SK-N-SH (cell line): ENCODE measurements around the gene DCAF11. TPM values are rescaled to one million over a fixed set of nuclear protein-coding genes. Genes with fewer than 3 reads are reported as not detected.

Experiments used
- CTCF ChIA-PET: fragments of 300-600, 350-600 bp; formaldehyde crosslinking; extraction: SDS; loops from one replicate; lab custom pipeline; 2021; lab: Yijun Ruan, JAX
- POLR2A ChIA-PET: fragments of 350-600 bp; sonication (Branson Sonifier 250); formaldehyde crosslinking; extraction: SDS; loops from one replicate; lab custom pipeline; 2020; ENCODE audit warnings: antibody characterized with exemption, inconsistent platforms; lab: Yijun Ruan, JAX
- DNase-seq: peaks from one replicate; pipeline ENCODE4 v3.0.0; 2012
- H2AFZ ChIP-seq: fragments of 200-600 bp; sonication (generic); 2 replicates; pipeline ENCODE4 v1.8.1; 2016; ENCODE audit warnings: antibody characterized with exemption, mild to moderate bottlenecking, low read depth
- H3F3A ChIP-seq: fragments of 200-600 bp; sonication (generic); replicated peaks from 2 replicates; pipeline ENCODE3; 2016; ENCODE audit warnings: antibody characterized with exemption, mild to moderate bottlenecking; ENCODE audit not compliant: insufficient read depth
- H3K27ac ChIP-seq, 2 experiments: fragments of 200-500 bp in 1 of 2; fragments of 200-600 bp in 1 of 2; sonication (Bioruptor generic) in 1 of 2; sonication (generic), shearing (Covaris generic) in 1 of 2; 2 replicates each; pipeline versions ENCODE4 v1.5.1 to v1.6.1; 2014 to 2016; ENCODE audit warnings: low read depth in 2 of 2, inconsistent platforms in 1 of 2, low read length in 1 of 2, mild to moderate bottlenecking in 1 of 2, mixed read lengths in 1 of 2
- H3K27me3 ChIP-seq: fragments of 200-600 bp; sonication (generic), shearing (Covaris generic); 2 replicates; pipeline ENCODE4 v1.6.1; 2016; ENCODE audit warnings: mixed run types; ENCODE audit not compliant: insufficient read depth
- H3K36me3 ChIP-seq, 2 experiments: fragments of 200-500 bp in 1 of 2; fragments of 200-600 bp in 1 of 2; sonication (Bioruptor generic) in 1 of 2; sonication (generic) in 1 of 2; replicated peaks in 1 of 2; 2 replicates each; pipeline versions ENCODE3 to v1.5.1; 2014 to 2016; ENCODE audit warnings: low read length in 1 of 2, mild to moderate bottlenecking in 1 of 2; ENCODE audit not compliant: insufficient read depth in 2 of 2, control insufficient read depth in 1 of 2
- H3K4me1 ChIP-seq, 2 experiments: fragments of 200-500 bp in 1 of 2; fragments of 200-600 bp in 1 of 2; sonication (Bioruptor generic) in 1 of 2; sonication (generic), shearing (Covaris generic) in 1 of 2; 2 replicates each; pipeline versions ENCODE4 v1.5.1 to v1.6.1; 2014 to 2016; ENCODE audit warnings: low read depth in 1 of 2, low read length in 1 of 2, mixed run types in 1 of 2; ENCODE audit not compliant: insufficient read depth in 2 of 2, control insufficient read depth in 1 of 2
- H3K4me2 ChIP-seq: fragments of 200-600 bp; sonication (generic), shearing (Covaris generic); 2 replicates; pipeline ENCODE4 v1.6.1; 2017; ENCODE audit warnings: mixed run types
- H3K4me3 ChIP-seq, 2 experiments: fragments of 200-500 bp in 1 of 2; fragments of 200-600 bp in 1 of 2; sonication (Bioruptor generic) in 1 of 2; sonication (generic), shearing (Covaris generic) in 1 of 2; 2 replicates each; pipeline versions ENCODE4 v1.5.1 to v1.8.1; 2014 to 2016; ENCODE audit warnings: low read depth in 2 of 2, inconsistent platforms in 1 of 2, low read length in 1 of 2, mild to moderate bottlenecking in 1 of 2, mixed read lengths in 1 of 2, moderate library complexity in 1 of 2
- H3K79me2 ChIP-seq: fragments of 200-600 bp; sonication (generic); 2 replicates; pipeline ENCODE4 v1.8.1; 2017; ENCODE audit warnings: mild to moderate bottlenecking; ENCODE audit not compliant: insufficient read depth
- H3K9ac ChIP-seq: fragments of 200-600 bp; sonication (generic); 2 replicates; pipeline ENCODE4 v1.6.1; 2017; ENCODE audit warnings: mixed run types
- H3K9me2 ChIP-seq: fragments of 200-600 bp; sonication (generic); 2 replicates; pipeline ENCODE4 v1.6.1; 2017; ENCODE audit warnings: mixed run types
- H3K9me3 ChIP-seq: fragments of 200-600 bp; sonication (generic); 2 replicates; pipeline ENCODE4 v1.6.1; 2017; ENCODE audit warnings: mixed run types, mild to moderate bottlenecking, moderate library complexity
- H4K20me1 ChIP-seq: fragments of 200-600 bp; sonication (generic); 2 replicates; pipeline ENCODE4 v1.6.1; 2017; ENCODE audit warnings: mild to moderate bottlenecking, mixed run types; ENCODE audit not compliant: insufficient read depth
- CHD2 ChIP-seq: fragments of 150-350 bp; IDR thresholded peaks from 2 replicates; pipeline ENCODE4 v1.6.1; 2018; ENCODE audit warnings: low read length; ENCODE audit not compliant: partially characterized antibody
- ELF1 ChIP-seq: IDR thresholded peaks from 2 replicates; pipeline ENCODE4 v1.4.0; 2012
- MXI1 ChIP-seq: IDR thresholded peaks from 2 replicates; pipeline ENCODE4 v1.6.1; 2012; ENCODE audit warnings: mild to moderate bottlenecking, low read depth, low read length, improper control_type of control experiment
- NRF1 ChIP-seq: IDR thresholded peaks from 2 replicates; pipeline ENCODE4 v1.6.1; 2012; ENCODE audit warnings: low read depth, mild to moderate bottlenecking, low read length
- RAD21 ChIP-seq: IDR thresholded peaks from 2 replicates; pipeline ENCODE4 v1.6.1; 2012; ENCODE audit warnings: mild to moderate bottlenecking, low read length
- RCOR1 ChIP-seq: fragments of 150-350 bp; IDR thresholded peaks from 2 replicates; pipeline ENCODE4 v1.6.1; 2017; ENCODE audit warnings: antibody characterized with exemption, low read length
- RFX5 ChIP-seq: IDR thresholded peaks from 2 replicates; pipeline ENCODE4 v1.6.1; 2012; ENCODE audit warnings: mild to moderate bottlenecking, improper control_type of control experiment, low read length
- SMC3 ChIP-seq: IDR thresholded peaks from 2 replicates; pipeline ENCODE4 v1.6.1; 2012; ENCODE audit warnings: low read depth, low read length, improper control_type of control experiment
- TEAD4 ChIP-seq: IDR thresholded peaks from 2 replicates; pipeline ENCODE4 v1.4.0; 2012; ENCODE audit warnings: mild to moderate bottlenecking, borderline replicate concordance; ENCODE audit not compliant: insufficient read depth
- YY1 ChIP-seq: IDR thresholded peaks from 2 replicates; pipeline ENCODE4 v1.4.0; 2012; ENCODE audit warnings: low read depth, mild to moderate bottlenecking
- WGBS: methylation state at CpG from one replicate; pipeline ENCODE4 v1.1.6; 2017; ENCODE audit warnings: low lambda C conversion rate; 5-methylcytosine and 5-hydroxymethylcytosine counted together
- polyA plus RNA-seq, 3 experiments: library from polyadenylated mRNA; depleted of rRNA; stranded (reverse); fragments of >200 nt; gene quantifications; 2 replicates each; pipeline ENCODE4 v1.2.3, GENCODE V29; 2012
- TF ChIP-seq, protein P1 (sequence below): IDR thresholded peaks from 2 replicates; pipeline ENCODE4 v1.4.0; 2012; ENCODE audit warnings: low read depth, borderline replicate concordance
- TF ChIP-seq, protein P2 (sequence below): IDR thresholded peaks from 2 replicates; pipeline ENCODE4 v1.6.1; 2012; ENCODE audit warnings: mild to moderate bottlenecking, low read depth, low read length, moderate library complexity
- TF ChIP-seq, protein P3 (sequence below): IDR thresholded peaks from 2 replicates; pipeline ENCODE4 v1.4.0; 2012; ENCODE audit warnings: low read depth

The DCAF11 gene
- polyA plus RNA-seq, 1 of the 3 experiments (the other 2 are of a cell fraction) = 34.6 TPM

DNA sequence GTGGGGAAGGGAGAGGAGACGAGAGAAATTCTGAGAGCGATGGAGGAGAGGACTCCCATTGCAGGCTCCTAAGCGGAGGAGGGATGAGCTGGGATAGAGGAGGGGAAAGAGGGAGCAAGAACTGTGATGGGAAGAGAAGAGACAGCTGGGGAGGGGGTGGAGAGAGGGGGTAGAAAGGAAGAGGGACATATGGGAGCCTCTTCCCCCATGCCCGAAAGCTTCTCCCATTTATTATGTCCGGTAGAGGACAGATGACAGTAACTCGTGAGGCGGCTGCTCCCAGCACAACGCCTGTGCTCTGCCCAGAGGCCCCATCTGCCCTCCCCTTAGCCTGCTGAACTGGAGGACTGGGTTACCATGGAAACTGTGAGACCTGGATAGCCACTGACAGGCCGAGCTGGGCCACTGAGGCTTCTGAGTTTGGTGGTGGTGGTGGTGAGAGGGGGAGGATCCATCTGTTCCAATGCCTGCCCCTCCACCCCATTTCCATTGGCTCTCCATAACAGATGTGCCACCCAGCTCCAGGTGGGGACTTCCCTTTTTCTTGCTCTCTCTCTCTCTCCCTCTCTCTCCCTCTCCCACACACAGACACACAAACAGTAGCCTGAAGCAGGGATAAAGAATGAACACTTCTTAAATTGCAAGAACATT lies 35.0 kb upstream of the DCAF11 start:
- CTCF ChIA-PET = interaction anchor here (0.8 to 42.8 kb wide), 9 partner anchors 9 to 357 kb away, joined by 3 to 1159 read pairs (median 6); partner anchors contain the start of genes CARMIL3, CPNE6, IRF9 and PCK2
- WGBS = 70% methylated on average over 9 of the region's 9 CpGs
- TF ChIP-seq ELF1 (no peak), CHD2 (peak; percentile 20), MXI1 (peak; percentile 43; the same call in 1 of the 2 replicates), RFX5 (0 out of 2 replicates have a peak, but pooled peaks have one; percentile 43), RCOR1 (no peak)
- Histone ChIP-seq H3K4me1 (peaks cover 0 to 30% of the 10 kb centered on the region in 2 experiments; a peak in 1 of 4 replicates), H3K9me2 (no peaks in the 10 kb centered on the region), H3K27me3 (peaks cover 5% of the 10 kb centered on the region; the same call in 1 of the 2 replicates), H3K36me3 (no peaks in the 10 kb centered on the region), H3K4me2 (no peak overlapping the region), H3K27ac (peak overlapping the region in 1 of 2 experiments; percentile 73; a peak in 2 of 4 replicates), H3F3A (no peaks in the 10 kb centered on the region), H3K9me3 (no peaks in the 10 kb centered on the region), H3K9ac (no peak overlapping the region), H3K79me2 (no peaks in the 10 kb centered on the region), H3K4me3 (no peak overlapping the region), H2AFZ (no peak overlapping the region), H4K20me1 (no peaks in the 10 kb centered on the region)
- DNase-seq = peak; percentile 82
- POLR2A ChIA-PET = interaction anchor here (1.1 to 4.5 kb wide), 9 partner anchors 11 to 67 kb away, joined by 5 to 46 read pairs (median 9); partner anchors contain the start of genes CARMIL3, DCAF11, EMC9 and NRL

DNA sequence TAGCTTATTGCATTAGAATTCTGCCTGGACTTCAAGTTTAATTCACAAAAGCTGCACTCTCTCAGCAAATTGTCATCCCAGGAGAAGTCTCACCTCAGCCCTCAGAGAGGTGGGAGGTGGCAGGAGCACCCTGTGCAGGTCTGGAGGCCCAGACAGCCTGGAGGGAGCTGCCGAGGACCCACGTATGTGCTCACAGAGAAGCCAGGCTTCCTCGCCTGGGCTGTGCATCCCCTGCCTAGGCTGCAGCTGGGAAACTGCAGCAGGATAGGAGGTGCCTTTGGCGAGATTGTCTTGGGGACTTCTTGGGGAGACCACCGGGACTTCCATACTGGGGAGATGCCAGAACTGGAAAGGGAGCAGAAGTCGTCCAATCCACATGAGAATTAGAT lies 34.4 kb upstream of the DCAF11 start:
- ChIA-PET POLR2A (interaction anchor here (1.3 to 4.5 kb wide), 8 partner anchors 11 to 66 kb away, joined by 5 to 46 read pairs (median 10); partner anchors contain the start of genes CARMIL3, DCAF11, EMC9 and NRL), CTCF (interaction anchor here (0.9 to 42.8 kb wide), 10 partner anchors 9 to 357 kb away, joined by 3 to 1159 read pairs (median 6); partner anchors contain the start of genes CARMIL3, CPNE6, DCAF11 and IRF9)
- Histone ChIP-seq H2AFZ (no peak overlapping the region), H3K4me2 (no peak overlapping the region), H3K4me3 (no peak overlapping the region), H3K9me3 (no peaks in the 10 kb centered on the region), H3K9ac (no peak overlapping the region), H3K27ac (peak overlapping the region in 1 of 2 experiments; percentile 73; a peak in 2 of 4 replicates), H3K36me3 (no peaks in the 10 kb centered on the region), H4K20me1 (no peaks in the 10 kb centered on the region), H3F3A (no peaks in the 10 kb centered on the region), H3K27me3 (peaks cover 5% of the 10 kb centered on the region; the same call in 1 of the 2 replicates), H3K79me2 (no peaks in the 10 kb centered on the region), H3K4me1 (peaks cover 0 to 30% of the 10 kb centered on the region in 2 experiments; a peak in 1 of 4 replicates), H3K9me2 (no peaks in the 10 kb centered on the region)
- 51% methylated on average over 3 of the region's 6 CpGs for WGBS
- no peak for TF ChIP-seq RAD21
- TF ChIP-seq, protein P1, sequence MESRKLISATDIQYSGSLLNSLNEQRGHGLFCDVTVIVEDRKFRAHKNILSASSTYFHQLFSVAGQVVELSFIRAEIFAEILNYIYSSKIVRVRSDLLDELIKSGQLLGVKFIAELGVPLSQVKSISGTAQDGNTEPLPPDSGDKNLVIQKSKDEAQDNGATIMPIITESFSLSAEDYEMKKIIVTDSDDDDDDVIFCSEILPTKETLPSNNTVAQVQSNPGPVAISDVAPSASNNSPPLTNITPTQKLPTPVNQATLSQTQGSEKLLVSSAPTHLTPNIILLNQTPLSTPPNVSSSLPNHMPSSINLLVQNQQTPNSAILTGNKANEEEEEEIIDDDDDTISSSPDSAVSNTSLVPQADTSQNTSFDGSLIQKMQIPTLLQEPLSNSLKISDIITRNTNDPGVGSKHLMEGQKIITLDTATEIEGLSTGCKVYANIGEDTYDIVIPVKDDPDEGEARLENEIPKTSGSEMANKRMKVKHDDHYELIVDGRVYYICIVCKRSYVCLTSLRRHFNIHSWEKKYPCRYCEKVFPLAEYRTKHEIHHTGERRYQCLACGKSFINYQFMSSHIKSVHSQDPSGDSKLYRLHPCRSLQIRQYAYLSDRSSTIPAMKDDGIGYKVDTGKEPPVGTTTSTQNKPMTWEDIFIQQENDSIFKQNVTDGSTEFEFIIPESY = no peak
- TF ChIP-seq RCOR1 = no peak
- no peak for TF ChIP-seq NRF1
- TF ChIP-seq, protein P2, sequence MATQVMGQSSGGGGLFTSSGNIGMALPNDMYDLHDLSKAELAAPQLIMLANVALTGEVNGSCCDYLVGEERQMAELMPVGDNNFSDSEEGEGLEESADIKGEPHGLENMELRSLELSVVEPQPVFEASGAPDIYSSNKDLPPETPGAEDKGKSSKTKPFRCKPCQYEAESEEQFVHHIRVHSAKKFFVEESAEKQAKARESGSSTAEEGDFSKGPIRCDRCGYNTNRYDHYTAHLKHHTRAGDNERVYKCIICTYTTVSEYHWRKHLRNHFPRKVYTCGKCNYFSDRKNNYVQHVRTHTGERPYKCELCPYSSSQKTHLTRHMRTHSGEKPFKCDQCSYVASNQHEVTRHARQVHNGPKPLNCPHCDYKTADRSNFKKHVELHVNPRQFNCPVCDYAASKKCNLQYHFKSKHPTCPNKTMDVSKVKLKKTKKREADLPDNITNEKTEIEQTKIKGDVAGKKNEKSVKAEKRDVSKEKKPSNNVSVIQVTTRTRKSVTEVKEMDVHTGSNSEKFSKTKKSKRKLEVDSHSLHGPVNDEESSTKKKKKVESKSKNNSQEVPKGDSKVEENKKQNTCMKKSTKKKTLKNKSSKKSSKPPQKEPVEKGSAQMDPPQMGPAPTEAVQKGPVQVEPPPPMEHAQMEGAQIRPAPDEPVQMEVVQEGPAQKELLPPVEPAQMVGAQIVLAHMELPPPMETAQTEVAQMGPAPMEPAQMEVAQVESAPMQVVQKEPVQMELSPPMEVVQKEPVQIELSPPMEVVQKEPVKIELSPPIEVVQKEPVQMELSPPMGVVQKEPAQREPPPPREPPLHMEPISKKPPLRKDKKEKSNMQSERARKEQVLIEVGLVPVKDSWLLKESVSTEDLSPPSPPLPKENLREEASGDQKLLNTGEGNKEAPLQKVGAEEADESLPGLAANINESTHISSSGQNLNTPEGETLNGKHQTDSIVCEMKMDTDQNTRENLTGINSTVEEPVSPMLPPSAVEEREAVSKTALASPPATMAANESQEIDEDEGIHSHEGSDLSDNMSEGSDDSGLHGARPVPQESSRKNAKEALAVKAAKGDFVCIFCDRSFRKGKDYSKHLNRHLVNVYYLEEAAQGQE = no peak
- no peak for TF ChIP-seq SMC3
- TF ChIP-seq TEAD4 = no peak
- TF ChIP-seq, protein P3, sequence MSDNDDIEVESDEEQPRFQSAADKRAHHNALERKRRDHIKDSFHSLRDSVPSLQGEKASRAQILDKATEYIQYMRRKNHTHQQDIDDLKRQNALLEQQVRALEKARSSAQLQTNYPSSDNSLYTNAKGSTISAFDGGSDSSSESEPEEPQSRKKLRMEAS = no peak
- TF ChIP-seq CHD2 = no peak
- TF ChIP-seq RFX5 = no peak
- no peak for TF ChIP-seq YY1
- DNase-seq = no peak
